MM.1S (cell line): ENCODE data around the gene NTMT1.

Experiments
- EZH2 ChIP-seq: fragments of 300-600 bp; sonication (generic); optimal IDR thresholded peaks from 2 replicates; pipeline ENCODE3; 2017; ENCODE audit warnings: low read depth, mild to moderate bottlenecking, antibody characterized with exemption, low read length, mixed read lengths
- TF ChIP-seq, protein P1 (sequence below): fragments of 300-600 bp; sonication (generic); IDR thresholded peaks from 2 replicates; pipeline ENCODE4 v1.5.1; 2016; ENCODE audit warnings: antibody characterized with exemption, low read length, mixed read lengths

DNA sequence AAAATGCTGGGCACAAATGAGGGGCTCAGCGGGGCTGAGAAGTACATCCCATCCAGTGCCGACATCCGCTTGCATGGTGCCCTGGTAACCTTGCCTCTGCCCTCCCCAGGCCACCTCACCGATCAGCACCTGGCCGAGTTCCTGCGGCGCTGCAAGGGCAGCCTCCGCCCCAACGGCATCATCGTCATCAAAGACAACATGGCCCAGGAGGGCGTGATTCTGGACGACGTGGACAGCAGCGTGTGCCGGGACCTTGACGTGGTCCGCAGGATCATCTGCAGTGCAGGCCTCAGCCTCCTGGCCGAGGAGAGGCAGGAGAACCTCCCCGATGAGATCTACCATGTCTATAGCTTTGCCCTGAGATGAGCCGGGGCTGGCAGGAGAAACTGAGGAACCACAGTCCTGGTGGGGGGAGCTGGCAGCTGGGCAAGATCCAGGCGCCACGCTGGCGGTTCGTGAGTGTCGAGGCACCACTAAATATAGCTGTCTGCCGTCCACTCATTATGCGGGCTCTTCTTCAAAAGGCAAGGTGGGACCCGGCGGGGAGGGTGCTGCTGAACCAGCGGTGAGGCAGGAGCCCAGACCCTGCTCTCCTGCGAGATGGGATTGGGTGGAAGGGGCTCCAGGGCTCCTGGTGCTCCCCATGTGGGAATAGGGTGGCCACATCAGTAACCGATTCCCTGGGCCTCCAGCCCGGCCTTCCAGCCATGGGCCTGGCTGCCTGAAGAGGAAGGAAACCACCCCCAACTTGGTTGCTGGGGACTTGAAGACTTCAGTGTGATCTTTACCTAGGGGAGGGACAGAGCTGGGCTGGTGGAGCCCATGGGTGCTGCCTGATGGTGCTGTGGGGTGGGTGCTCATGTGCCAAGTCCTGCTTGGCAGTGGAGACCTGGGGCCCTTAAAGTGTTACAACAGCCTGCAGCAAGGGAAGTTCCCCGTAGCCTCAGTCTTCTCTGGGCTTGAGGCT, 9.4 kb downstream of the NTMT1 start:
- TF ChIP-seq, protein P1, sequence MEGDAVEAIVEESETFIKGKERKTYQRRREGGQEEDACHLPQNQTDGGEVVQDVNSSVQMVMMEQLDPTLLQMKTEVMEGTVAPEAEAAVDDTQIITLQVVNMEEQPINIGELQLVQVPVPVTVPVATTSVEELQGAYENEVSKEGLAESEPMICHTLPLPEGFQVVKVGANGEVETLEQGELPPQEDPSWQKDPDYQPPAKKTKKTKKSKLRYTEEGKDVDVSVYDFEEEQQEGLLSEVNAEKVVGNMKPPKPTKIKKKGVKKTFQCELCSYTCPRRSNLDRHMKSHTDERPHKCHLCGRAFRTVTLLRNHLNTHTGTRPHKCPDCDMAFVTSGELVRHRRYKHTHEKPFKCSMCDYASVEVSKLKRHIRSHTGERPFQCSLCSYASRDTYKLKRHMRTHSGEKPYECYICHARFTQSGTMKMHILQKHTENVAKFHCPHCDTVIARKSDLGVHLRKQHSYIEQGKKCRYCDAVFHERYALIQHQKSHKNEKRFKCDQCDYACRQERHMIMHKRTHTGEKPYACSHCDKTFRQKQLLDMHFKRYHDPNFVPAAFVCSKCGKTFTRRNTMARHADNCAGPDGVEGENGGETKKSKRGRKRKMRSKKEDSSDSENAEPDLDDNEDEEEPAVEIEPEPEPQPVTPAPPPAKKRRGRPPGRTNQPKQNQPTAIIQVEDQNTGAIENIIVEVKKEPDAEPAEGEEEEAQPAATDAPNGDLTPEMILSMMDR, result no peak
- no peak for TF ChIP-seq EZH2
